Liver (tissue), 9 donors: ENCODE data around the gene CD2. TPM values are rescaled to one million over a fixed set of nuclear protein-coding genes. Genes with fewer than 3 reads are reported as not detected.

Experiments
- DNase-seq: peaks from one replicate; pipeline ENCODE4 v3.0.0-alpha.2; 2017; ENCODE audit warnings: low spot score
- H3K27ac ChIP-seq, 2 donors: one replicate each; pipeline ENCODE4 v1.7.0; 2013; ENCODE audit warnings: inconsistent platforms in 2 of 2, low read length in 2 of 2, control low read depth in 1 of 2, low read depth in 1 of 2, mild to moderate bottlenecking in 1 of 2
- H3K27me3 ChIP-seq, 4 donors: one replicate each; pipeline versions ENCODE4 v1.6.1 to v1.7.0; 2013; ENCODE audit warnings: low read length in 3 of 4, inconsistent platforms in 1 of 4, mild to moderate bottlenecking in 1 of 4, moderate library complexity in 1 of 4; ENCODE audit not compliant: control insufficient read depth in 4 of 4, insufficient read depth in 4 of 4
- H3K36me3 ChIP-seq, 4 donors: one replicate each; pipeline versions ENCODE4 v1.6.1 to v1.7.0; 2013; ENCODE audit warnings: low read length in 3 of 4, mild to moderate bottlenecking in 3 of 4, low read depth in 1 of 4, moderate library complexity in 1 of 4; ENCODE audit not compliant: control insufficient read depth in 4 of 4, insufficient read depth in 3 of 4
- H3K4me1 ChIP-seq, 4 donors: one replicate each; pipeline versions ENCODE4 v1.6.1 to v1.7.0; 2013; ENCODE audit warnings: low read length in 3 of 4, mild to moderate bottlenecking in 3 of 4, moderate library complexity in 1 of 4; ENCODE audit not compliant: control insufficient read depth in 4 of 4, insufficient read depth in 4 of 4
- H3K4me3 ChIP-seq, 3 donors: one replicate each; pipeline versions ENCODE4 v1.6.1 to v1.7.0; 2013; ENCODE audit warnings: low read length in 3 of 3, control low read depth in 1 of 3, low read depth in 1 of 3, mild to moderate bottlenecking in 1 of 3
- H3K9ac ChIP-seq, 2 donors: one replicate each; pipeline ENCODE4 v1.7.0; 2013; ENCODE audit warnings: low read length in 2 of 2, mild to moderate bottlenecking in 2 of 2, moderate library complexity in 2 of 2, control low read depth in 1 of 2, low read depth in 1 of 2
- H3K9me3 ChIP-seq, 4 donors: one replicate each; pipeline versions ENCODE4 v1.6.1 to v1.7.0; 2013; ENCODE audit warnings: low read length in 3 of 4; ENCODE audit not compliant: control insufficient read depth in 4 of 4
- FOXA2 ChIP-seq: IDR thresholded peaks from 2 replicates; pipeline ENCODE4 v1.6.1; 2016; ENCODE audit warnings: antibody characterized with exemption
- GABPA ChIP-seq, 2 donors: IDR thresholded peaks in 1 of 2; conservative IDR thresholded peaks in 1 of 2; 2 replicates each; pipeline ENCODE4 v1.6.1; 2016; ENCODE audit warnings: antibody characterized with exemption in 2 of 2, mild to moderate bottlenecking in 1 of 2, moderate library complexity in 1 of 2
- HNF4A ChIP-seq, 2 donors: conservative IDR thresholded peaks; 2 replicates each; pipeline ENCODE4 v1.6.1; 2016; ENCODE audit warnings: antibody characterized with exemption in 2 of 2, mild to moderate bottlenecking in 2 of 2
- HNF4G ChIP-seq: IDR thresholded peaks from 2 replicates; pipeline ENCODE4 v1.6.1; 2016; ENCODE audit warnings: antibody characterized with exemption
- JUND ChIP-seq, 2 donors: IDR thresholded peaks; 2 replicates each; pipeline ENCODE4 v1.6.1; 2016; ENCODE audit warnings: antibody characterized with exemption in 2 of 2
- NR2F2 ChIP-seq: IDR thresholded peaks from 2 replicates; pipeline ENCODE4 v1.6.1; 2016; ENCODE audit warnings: antibody characterized with exemption
- SP1 ChIP-seq: IDR thresholded peaks from 2 replicates; pipeline ENCODE4 v1.6.1; 2018; ENCODE audit warnings: antibody characterized with exemption, mild to moderate bottlenecking
- TAF1 ChIP-seq: conservative IDR thresholded peaks from 2 replicates; pipeline ENCODE4 v1.6.1; 2016; ENCODE audit warnings: antibody characterized with exemption, mild to moderate bottlenecking
- YY1 ChIP-seq: IDR thresholded peaks from 2 replicates; pipeline ENCODE4 v1.6.1; 2016; ENCODE audit warnings: antibody characterized with exemption, mild to moderate bottlenecking
- WGBS: extraction: QIAGEN DNeasy Blood & Tissue Kit; methylation state at CpG from one replicate; pipeline ENCODE4 v1.1.7; 2013; 5-methylcytosine and 5-hydroxymethylcytosine counted together
- polyA plus RNA-seq, 2 donors: library from polyadenylated mRNA; stranded (reverse) in 1 of 2; unstranded in 1 of 2; fragments of 200-250 nt in 1 of 2; fragments of >200 nt in 1 of 2; fragmentation: Nextera tagmentation in 1 of 2; extraction: Ambion mirVana in 1 of 2; gene quantifications; one replicate each; pipeline versions ENCODE4 v1.2.1 to v1.2.3, GENCODE V29; 2013 to 2015
- total RNA-seq, 2 donors: library from RNA; depleted of rRNA; stranded (reverse); fragments of >200 nt; gene quantifications; one replicate each; pipeline ENCODE4 v1.2.3, GENCODE V29; 2014
- TF ChIP-seq, protein P1 (sequence below): fragments of 150-350 bp; IDR thresholded peaks from 2 replicates; pipeline ENCODE4 v1.5.1; 2017; ENCODE audit warnings: improper control_type of control experiment, low read depth, low read length; ENCODE audit not compliant: missing input control
- TF ChIP-seq, protein P2 (sequence below): IDR thresholded peaks from 2 replicates; pipeline ENCODE4 v1.6.1; 2016; ENCODE audit warnings: antibody characterized with exemption
- TF ChIP-seq, protein P3 (sequence below): IDR thresholded peaks from 2 replicates; pipeline ENCODE4 v1.6.1; 2016; ENCODE audit warnings: antibody characterized with exemption
- TF ChIP-seq, protein P4 (sequence below): IDR thresholded peaks from 2 replicates; pipeline ENCODE4 v1.6.1; 2016; ENCODE audit warnings: antibody characterized with exemption
- donor health status: healthy.
- donor health status: healthy.
- donor health status: healthy.
- donor health status: healthy.
- donor health status: healthy.

Gene CD2, protein sequence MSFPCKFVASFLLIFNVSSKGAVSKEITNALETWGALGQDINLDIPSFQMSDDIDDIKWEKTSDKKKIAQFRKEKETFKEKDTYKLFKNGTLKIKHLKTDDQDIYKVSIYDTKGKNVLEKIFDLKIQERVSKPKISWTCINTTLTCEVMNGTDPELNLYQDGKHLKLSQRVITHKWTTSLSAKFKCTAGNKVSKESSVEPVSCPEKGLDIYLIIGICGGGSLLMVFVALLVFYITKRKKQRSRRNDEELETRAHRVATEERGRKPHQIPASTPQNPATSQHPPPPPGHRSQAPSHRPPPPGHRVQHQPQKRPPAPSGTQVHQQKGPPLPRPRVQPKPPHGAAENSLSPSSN
- total RNA-seq (1 to 10 TPM in 1 of 2 donors, under 1 TPM in 1; 0.28 to 1.1 TPM), polyA plus RNA-seq (1 to 10 TPM in 1 of 2 donors, under 1 TPM in 1; 0.69 to 1.5 TPM)

DNA sequence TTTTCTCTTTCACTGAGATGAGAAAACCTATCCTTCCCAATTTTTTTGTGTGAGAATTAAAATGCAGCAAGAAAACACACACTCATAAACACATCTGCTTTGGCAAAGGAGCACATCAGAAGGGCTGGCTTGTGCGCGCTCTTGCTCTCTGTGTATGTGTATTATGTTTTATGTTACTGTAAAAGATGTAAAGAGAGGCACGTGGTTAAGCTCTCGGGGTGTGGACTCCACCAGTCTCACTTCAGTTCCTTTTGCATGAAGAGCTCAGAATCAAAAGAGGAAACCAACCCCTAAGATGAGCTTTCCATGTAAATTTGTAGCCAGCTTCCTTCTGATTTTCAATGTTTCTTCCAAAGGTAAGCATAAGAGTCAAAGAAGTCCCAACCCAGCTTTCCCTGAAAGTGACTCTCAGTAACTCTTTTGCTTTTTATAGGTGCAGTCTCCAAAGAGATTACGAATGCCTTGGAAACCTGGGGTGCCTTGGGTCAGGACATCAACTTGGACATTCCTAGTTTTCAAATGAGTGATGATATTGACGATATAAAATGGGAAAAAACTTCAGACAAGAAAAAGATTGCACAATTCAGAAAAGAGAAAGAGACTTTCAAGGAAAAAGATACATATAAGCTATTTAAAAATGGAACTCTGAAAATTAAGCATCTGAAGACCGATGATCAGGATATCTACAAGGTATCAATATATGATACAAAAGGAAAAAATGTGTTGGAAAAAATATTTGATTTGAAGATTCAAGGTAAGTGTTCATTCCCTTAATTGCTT lies at the start of gene CD2:
Gene CD2, plus strand, starts transcription at position 233 of the 780 bp plus-strand sequence. Its CDS starts 63 bp downstream, at position 296.
- no peak for DNase-seq
- 82% methylated on average over 7 of the region's 7 CpGs for WGBS
- Histone ChIP-seq H3K4me3 (peak within 1 kb of the TSS in 1 of 3 donors; percentile 11), H3K4me1 (no peaks in the 10 kb centered on the region), H3K27ac (no peak within 1 kb of the TSS), H3K9ac (peak within 1 kb of the TSS in 1 of 2 donors; percentile 48), H3K27me3 (no peaks in the 10 kb centered on the region), H3K9me3 (peaks cover 0 to 4% (median 0%) of the 10 kb centered on the region in 4 donors), H3K36me3 (no peaks in the 10 kb centered on the region)
- TF ChIP-seq HNF4G (no peak), HNF4A (conservative IDR thresholded peaks at IDR 0.05) (no peak), SP1 (no peak), JUND (IDR thresholded peaks at IDR 0.05) (no peak), FOXA2 (no peak), GABPA (IDR thresholded peaks at IDR 0.05 in 1 of 2, conservative IDR thresholded peaks at IDR 0.05 in 1 of 2) (no peak), NR2F2 (no peak), YY1 (no peak)
- TF ChIP-seq, protein P1, sequence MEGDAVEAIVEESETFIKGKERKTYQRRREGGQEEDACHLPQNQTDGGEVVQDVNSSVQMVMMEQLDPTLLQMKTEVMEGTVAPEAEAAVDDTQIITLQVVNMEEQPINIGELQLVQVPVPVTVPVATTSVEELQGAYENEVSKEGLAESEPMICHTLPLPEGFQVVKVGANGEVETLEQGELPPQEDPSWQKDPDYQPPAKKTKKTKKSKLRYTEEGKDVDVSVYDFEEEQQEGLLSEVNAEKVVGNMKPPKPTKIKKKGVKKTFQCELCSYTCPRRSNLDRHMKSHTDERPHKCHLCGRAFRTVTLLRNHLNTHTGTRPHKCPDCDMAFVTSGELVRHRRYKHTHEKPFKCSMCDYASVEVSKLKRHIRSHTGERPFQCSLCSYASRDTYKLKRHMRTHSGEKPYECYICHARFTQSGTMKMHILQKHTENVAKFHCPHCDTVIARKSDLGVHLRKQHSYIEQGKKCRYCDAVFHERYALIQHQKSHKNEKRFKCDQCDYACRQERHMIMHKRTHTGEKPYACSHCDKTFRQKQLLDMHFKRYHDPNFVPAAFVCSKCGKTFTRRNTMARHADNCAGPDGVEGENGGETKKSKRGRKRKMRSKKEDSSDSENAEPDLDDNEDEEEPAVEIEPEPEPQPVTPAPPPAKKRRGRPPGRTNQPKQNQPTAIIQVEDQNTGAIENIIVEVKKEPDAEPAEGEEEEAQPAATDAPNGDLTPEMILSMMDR: no peak
- TF ChIP-seq, protein P2, sequence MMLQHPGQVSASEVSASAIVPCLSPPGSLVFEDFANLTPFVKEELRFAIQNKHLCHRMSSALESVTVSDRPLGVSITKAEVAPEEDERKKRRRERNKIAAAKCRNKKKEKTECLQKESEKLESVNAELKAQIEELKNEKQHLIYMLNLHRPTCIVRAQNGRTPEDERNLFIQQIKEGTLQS: no peak
- TF ChIP-seq, protein P3, sequence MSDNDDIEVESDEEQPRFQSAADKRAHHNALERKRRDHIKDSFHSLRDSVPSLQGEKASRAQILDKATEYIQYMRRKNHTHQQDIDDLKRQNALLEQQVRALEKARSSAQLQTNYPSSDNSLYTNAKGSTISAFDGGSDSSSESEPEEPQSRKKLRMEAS: no peak

DNA sequence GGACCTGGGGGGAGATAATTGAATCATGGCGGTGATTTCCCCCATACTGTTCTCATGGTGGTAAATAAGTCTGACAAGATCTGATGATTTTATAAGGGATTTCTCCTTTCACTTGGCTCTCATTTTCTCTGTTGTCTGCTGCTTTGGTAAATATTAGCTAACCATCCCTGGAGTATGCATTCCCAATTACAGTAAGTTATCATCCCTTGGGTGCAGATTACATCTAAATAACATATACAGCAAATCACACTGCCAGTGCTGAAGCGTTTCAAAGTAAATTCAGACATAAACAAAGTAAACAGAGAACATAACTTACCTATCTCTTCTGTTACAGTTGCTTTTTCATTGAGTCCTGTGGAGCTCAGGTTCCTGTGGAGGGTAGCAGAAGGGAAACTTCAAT lies 48.1 kb upstream of the CD2 start:
- H3K9ac ChIP-seq: no peak overlapping the region
- H3K9me3 ChIP-seq: no peaks in the 10 kb centered on the region
- no peak overlapping the region for H3K4me3 ChIP-seq
- TF ChIP-seq FOXA2 (no peak), TAF1 (no peak), YY1 (no peak), JUND (IDR thresholded peaks at IDR 0.05) (no peak), HNF4G (no peak)
- TF ChIP-seq, protein P3: no peak
- TF ChIP-seq, protein P4, sequence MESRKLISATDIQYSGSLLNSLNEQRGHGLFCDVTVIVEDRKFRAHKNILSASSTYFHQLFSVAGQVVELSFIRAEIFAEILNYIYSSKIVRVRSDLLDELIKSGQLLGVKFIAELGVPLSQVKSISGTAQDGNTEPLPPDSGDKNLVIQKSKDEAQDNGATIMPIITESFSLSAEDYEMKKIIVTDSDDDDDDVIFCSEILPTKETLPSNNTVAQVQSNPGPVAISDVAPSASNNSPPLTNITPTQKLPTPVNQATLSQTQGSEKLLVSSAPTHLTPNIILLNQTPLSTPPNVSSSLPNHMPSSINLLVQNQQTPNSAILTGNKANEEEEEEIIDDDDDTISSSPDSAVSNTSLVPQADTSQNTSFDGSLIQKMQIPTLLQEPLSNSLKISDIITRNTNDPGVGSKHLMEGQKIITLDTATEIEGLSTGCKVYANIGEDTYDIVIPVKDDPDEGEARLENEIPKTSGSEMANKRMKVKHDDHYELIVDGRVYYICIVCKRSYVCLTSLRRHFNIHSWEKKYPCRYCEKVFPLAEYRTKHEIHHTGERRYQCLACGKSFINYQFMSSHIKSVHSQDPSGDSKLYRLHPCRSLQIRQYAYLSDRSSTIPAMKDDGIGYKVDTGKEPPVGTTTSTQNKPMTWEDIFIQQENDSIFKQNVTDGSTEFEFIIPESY: no peak
- WGBS: 70% methylated on average over 2 of the region's 2 CpGs
- H3K27ac ChIP-seq: no peak overlapping the region
- no peak for DNase-seq
- H3K36me3 ChIP-seq: no peaks in the 10 kb centered on the region
- no peaks in the 10 kb centered on the region for H3K4me1 ChIP-seq
- no peaks in the 10 kb centered on the region for H3K27me3 ChIP-seq
